ENCODE data around the gene DUS4L. TPM values are rescaled to one million over a fixed set of nuclear protein-coding genes. Genes with fewer than 3 reads are reported as not detected.

Gene DUS4L
- total RNA-seq, 1 experiment from 2014 or later = 19.3 TPM

DNA sequence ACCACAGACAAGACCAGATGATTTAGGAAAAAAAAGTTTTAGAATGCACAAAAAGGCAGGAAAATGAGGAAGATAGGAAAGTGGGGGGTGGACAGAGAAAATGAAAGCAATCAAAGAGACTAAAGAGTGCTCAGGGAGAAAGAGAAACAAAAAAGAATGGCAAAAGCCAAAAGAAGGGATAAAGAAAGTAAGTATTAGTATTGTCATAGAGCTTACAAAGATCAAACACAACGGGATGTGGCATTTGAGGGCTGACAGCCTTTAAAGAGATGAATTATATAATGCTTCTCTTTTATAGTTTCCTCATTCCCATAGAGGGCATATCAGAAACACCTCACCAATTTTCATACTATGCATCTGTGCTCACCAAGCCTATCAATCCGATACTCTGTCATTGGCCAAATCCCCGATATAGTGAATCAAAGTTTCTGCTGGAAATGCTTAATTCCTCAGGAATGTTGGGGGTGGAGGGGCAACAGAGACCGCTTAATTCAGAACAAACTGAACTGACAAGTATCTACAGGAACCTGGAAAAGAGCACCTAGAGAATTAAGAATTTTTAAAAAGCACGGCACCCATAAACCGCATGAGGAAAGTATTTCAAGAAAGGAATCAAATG is 2.8 kb upstream of the DUS4L start:
- CTCF ChIA-PET = no interaction called here
- Histone ChIP-seq H3K9me3 (no peaks in the 10 kb centered on the region), H3K4me3 (ENCODE audit: low read depth, low read length) (no peak overlapping the region), H3K4me1 (peaks cover 8% of the 10 kb centered on the region), H3K36me3 (ENCODE audit: control insufficient read depth, insufficient read depth, low read length) (no peaks in the 10 kb centered on the region), H3K27me3 (replicated peaks; ENCODE audit: control insufficient read depth, insufficient read depth, low read length) (no peaks in the 10 kb centered on the region)
- POLR2A ChIA-PET = no interaction called here
- Mint-ChIP-seq H3K9me3 (ENCODE audit: unreplicated experiment) (no peaks in the 10 kb centered on the region), H3K4me1 (ENCODE audit: low read depth, unreplicated experiment) (peaks cover 41% of the 10 kb centered on the region), H3K27ac (ENCODE audit: unreplicated experiment) (peak overlapping the region; percentile 15), H3K4me3 (ENCODE audit: unreplicated experiment) (peak overlapping the region; percentile 94), H3K36me3 (ENCODE audit: insufficient read depth, unreplicated experiment) (peaks cover 17% of the 10 kb centered on the region), H3K27me3 (ENCODE audit: insufficient read depth, unreplicated experiment) (no peaks in the 10 kb centered on the region)
- DNase-seq = no peak
- TF ChIP-seq, protein P1, sequence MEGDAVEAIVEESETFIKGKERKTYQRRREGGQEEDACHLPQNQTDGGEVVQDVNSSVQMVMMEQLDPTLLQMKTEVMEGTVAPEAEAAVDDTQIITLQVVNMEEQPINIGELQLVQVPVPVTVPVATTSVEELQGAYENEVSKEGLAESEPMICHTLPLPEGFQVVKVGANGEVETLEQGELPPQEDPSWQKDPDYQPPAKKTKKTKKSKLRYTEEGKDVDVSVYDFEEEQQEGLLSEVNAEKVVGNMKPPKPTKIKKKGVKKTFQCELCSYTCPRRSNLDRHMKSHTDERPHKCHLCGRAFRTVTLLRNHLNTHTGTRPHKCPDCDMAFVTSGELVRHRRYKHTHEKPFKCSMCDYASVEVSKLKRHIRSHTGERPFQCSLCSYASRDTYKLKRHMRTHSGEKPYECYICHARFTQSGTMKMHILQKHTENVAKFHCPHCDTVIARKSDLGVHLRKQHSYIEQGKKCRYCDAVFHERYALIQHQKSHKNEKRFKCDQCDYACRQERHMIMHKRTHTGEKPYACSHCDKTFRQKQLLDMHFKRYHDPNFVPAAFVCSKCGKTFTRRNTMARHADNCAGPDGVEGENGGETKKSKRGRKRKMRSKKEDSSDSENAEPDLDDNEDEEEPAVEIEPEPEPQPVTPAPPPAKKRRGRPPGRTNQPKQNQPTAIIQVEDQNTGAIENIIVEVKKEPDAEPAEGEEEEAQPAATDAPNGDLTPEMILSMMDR (IDR thresholded peaks at IDR 0.05; ENCODE audit: insufficient read depth in 1 of 2, low read depth in 1 of 2, low read length in 1 of 2, severe bottlenecking in 1 of 2, unreplicated experiment in 1 of 2) = no peak
- BruUV-seq (replicated peaks) = no TSS peak
- intact Hi-C loops (cut with micrococcal nuclease; ENCODE audit: unreplicated experiment) = loop anchor here (5.0 kb wide), 1 partner anchor 99 kb away; no protein-coding TSS in a partner anchor

- intact Hi-C loops (cut with micrococcal nuclease; ENCODE audit: unreplicated experiment) = loop anchor here (5.0 kb wide), 1 partner anchor 101 kb away; no protein-coding TSS in a partner anchor
- H3K4me3 Mint-ChIP-seq (ENCODE audit: unreplicated experiment) = peak overlapping the region; percentile 94
- TF ChIP-seq, protein P1 (IDR thresholded peaks at IDR 0.05; ENCODE audit: insufficient read depth in 1 of 2, low read depth in 1 of 2, low read length in 1 of 2, severe bottlenecking in 1 of 2, unreplicated experiment in 1 of 2) = no peak
- CTCF ChIA-PET = interaction anchor here (1.3 to 1.8 kb wide), 3 partner anchors 17 to 101 kb away, joined by 3 to 5 read pairs (median 4); partner anchors contain the start of gene BCAP29
- DNase-seq = no peak
- peaks cover 7% of the 10 kb centered on the region for H3K36me3 Mint-ChIP-seq (ENCODE audit: insufficient read depth, unreplicated experiment)
- POLR2A ChIA-PET = interaction anchor here (0.6 to 1.9 kb wide), 7 partner anchors 17 to 770 kb away, joined by 3 to 14 read pairs (median 3); partner anchors contain the start of genes BCAP29 and HBP1
- H3K9me3 Mint-ChIP-seq (ENCODE audit: unreplicated experiment) = no peaks in the 10 kb centered on the region
- Histone ChIP-seq H3K36me3 (ENCODE audit: control insufficient read depth, insufficient read depth, low read length) (no peaks in the 10 kb centered on the region; the same call in 1 of the 2 replicates), H3K4me3 (ENCODE audit: low read depth, low read length) (peak overlapping the region; percentile 85), H3K27me3 (replicated peaks; ENCODE audit: control insufficient read depth, insufficient read depth, low read length) (no peaks in the 10 kb centered on the region), H3K9me3 (no peaks in the 10 kb centered on the region), H3K4me1 (peaks cover 8% of the 10 kb centered on the region)
- peaks cover 43% of the 10 kb centered on the region for H3K4me1 Mint-ChIP-seq (ENCODE audit: low read depth, unreplicated experiment)
- no TSS peak for BruUV-seq (replicated peaks)
- H3K27ac Mint-ChIP-seq (ENCODE audit: unreplicated experiment) = peak overlapping the region; percentile 95
- H3K27me3 Mint-ChIP-seq (ENCODE audit: insufficient read depth, unreplicated experiment) = no peaks in the 10 kb centered on the region
These were observed 543 bp upstream of the DUS4L start for GRCh38 chr7:107563081-107563774.

DNA sequence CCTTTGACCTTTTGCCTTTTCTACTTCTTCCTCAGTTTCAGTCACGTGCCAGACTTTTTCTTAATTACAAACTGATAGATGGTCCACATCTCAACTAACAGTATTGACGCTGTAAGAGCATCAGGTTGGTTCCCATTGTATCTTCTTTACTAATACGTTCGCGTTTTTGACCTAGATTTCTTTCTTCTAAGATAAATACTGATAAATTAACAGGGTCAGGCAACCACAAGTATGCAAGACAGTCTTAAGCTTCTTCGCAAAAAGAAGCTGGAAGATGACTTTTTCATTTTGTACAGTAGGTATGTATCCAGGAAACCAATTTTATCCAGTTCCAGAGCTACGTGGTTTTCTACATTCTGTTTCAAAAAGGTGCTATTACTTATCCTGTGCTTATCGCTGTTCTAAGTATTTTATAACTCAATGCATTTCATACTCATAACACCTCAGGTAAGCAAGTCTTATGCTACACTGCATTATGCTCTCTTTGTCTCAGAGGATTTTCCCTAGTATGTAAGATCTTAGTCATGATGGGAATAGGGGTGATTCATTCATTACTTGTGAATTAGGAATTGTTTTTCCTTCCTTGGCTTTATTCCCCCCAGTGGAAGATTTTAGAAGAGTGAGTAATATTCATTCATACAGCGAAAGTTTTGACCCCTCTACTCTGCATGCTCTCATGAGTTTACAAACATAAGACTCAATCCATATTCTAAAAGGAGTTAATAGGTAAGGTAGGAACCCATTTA is 955 bp downstream of the DUS4L start:
- no peak for DNase-seq
- H3K4me3 Mint-ChIP-seq (ENCODE audit: unreplicated experiment) = peak overlapping the region; percentile 94

More for the DNA sequence above, 955 bp downstream of the DUS4L start:
- H3K36me3 Mint-ChIP-seq (ENCODE audit: insufficient read depth, unreplicated experiment) = peaks cover 7% of the 10 kb centered on the region
- Histone ChIP-seq H3K4me1 (peaks cover 7% of the 10 kb centered on the region), H3K4me3 (ENCODE audit: low read depth, low read length) (peak overlapping the region; percentile 85), H3K27me3 (replicated peaks; ENCODE audit: control insufficient read depth, insufficient read depth, low read length) (no peaks in the 10 kb centered on the region), H3K9me3 (no peaks in the 10 kb centered on the region), H3K36me3 (ENCODE audit: control insufficient read depth, insufficient read depth, low read length) (no peaks in the 10 kb centered on the region; the same call in 1 of the 2 replicates)
- POLR2A ChIA-PET = interaction anchor here (0.5 to 1.9 kb wide), 5 partner anchors 15 to 61 kb away, joined by 3 to 14 read pairs (median 3); partner anchors contain the start of gene BCAP29
- no peaks in the 10 kb centered on the region for H3K9me3 Mint-ChIP-seq (ENCODE audit: unreplicated experiment)
- no peaks in the 10 kb centered on the region for H3K27me3 Mint-ChIP-seq (ENCODE audit: insufficient read depth, unreplicated experiment)
- H3K27ac Mint-ChIP-seq (ENCODE audit: unreplicated experiment) = peak overlapping the region; percentile 95
- TF ChIP-seq, protein P1 (IDR thresholded peaks at IDR 0.05; ENCODE audit: insufficient read depth in 1 of 2, low read depth in 1 of 2, low read length in 1 of 2, severe bottlenecking in 1 of 2, unreplicated experiment in 1 of 2) = no peak
- CTCF ChIA-PET = interaction anchor here (0.6 to 1.8 kb wide), 4 partner anchors 97 to 1022 kb away, joined by 3 to 5 read pairs (median 4); no protein-coding TSS in a partner anchor
- H3K4me1 Mint-ChIP-seq (ENCODE audit: low read depth, unreplicated experiment) = peaks cover 41% of the 10 kb centered on the region
- BruUV-seq (replicated peaks) = TSS peak; percentile 57
- intact Hi-C loops (cut with micrococcal nuclease; ENCODE audit: unreplicated experiment) = loop anchor here (1.0 to 5.0 kb wide), 3 partner anchors 16 to 161 kb away; partner anchors contain the start of gene BCAP29
